Adrenal gland (tissue), 5 donors: ENCODE measurements around the gene TMSB10.

Experiments
- CTCF ChIP-seq, 6 experiments: fragments of 450-650 bp in 4 of 6; fragments of 200-600 bp in 2 of 6; sonication (generic) in 1 of 6; IDR thresholded peaks; 1 replicate in 5 of 6; 2 replicates in 1 of 6; pipeline versions ENCODE4 v1.5.1 to v1.8.0; 2016 to 2021; ENCODE audit warnings: antibody characterized with exemption in 6 of 6, mild to moderate bottlenecking in 2 of 6, moderate library complexity in 1 of 6
- POLR2A ChIP-seq, 2 donors: fragments of 450-650 bp; IDR thresholded peaks; one replicate each; pipeline ENCODE4 v1.6.1; 2017; ENCODE audit warnings: antibody characterized with exemption in 2 of 2, mild to moderate bottlenecking in 2 of 2, moderate library complexity in 1 of 2
- donor health status: DM: no; HTN: no; CAD: no.

- TF ChIP-seq CTCF (IDR thresholded peaks at IDR 0.05), result no peak
- no peak for TF ChIP-seq POLR2A (IDR thresholded peaks at IDR 0.05)
These were observed 41.6 kb downstream of the TMSB10 start for GRCh38 chr2:84947010-84947593.
